Measurements from ENCODE around the gene CWF19L2.
"Not testable (repeated sequence)": the region's sequence is repeated elsewhere in the genome, so short reads cannot be mapped to it uniquely, and the experiment has no call there.

Gene CWF19L2

DNA sequence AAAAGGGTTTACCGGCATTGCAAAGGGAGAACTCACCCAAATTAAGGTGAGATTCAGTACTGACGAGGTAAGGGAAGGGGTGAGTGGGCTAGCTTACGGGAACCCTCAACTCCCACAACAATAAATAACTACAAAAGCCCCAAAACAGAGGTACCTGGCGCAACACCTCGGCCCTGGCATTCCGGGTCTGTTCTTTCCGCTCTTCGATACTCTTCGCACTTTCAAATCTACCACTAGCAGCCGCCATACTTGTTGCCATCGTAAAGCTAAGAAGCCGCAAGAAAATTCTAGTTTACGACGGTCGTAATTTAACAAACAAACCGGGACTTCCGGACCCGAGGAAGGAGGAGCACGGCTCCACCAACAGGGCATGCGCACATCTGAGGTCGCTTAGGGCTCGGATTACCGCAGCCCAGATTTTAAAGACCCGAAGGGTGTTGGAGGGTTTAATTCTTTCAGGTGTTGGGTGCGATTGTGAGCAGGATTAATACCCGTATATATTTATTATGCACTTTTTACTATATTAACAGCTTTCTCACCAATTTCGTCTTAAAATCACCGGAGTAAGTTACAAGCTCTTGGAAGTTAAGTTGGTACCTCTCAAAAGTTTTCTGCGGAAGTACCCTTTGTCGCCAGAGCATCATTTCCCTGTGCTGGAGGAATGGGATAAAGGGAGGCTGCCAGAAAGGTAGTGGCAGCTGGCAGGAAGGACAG lies at the start of gene CWF19L2:
CWF19L2 (minus strand) TSS at position 268 of the 714 bp plus-strand sequence; CDS start at position 259, 9 bp downstream.
- CTCF ChIA-PET, result interaction anchor here (0.6 to 0.7 kb wide), 2 partner anchors 392 to 520 kb away, joined by 3 read pairs; no protein-coding TSS in a partner anchor
- peak within 1 kb of the TSS; percentile 45 for H3K27ac ChIP-seq
- POLR2A ChIA-PET (ENCODE audit: low non-redundant PET), result interaction anchor here (0.7 kb wide), 1 partner anchor 8 kb away, joined by 3 read pairs; no protein-coding TSS in a partner anchor
- DNase-seq (ENCODE audit: low spot score), result peak; percentile 94
- TF ChIP-seq CTCF (conservative IDR thresholded peaks at IDR 0.05; ENCODE audit: low read depth), result no peak

DNA sequence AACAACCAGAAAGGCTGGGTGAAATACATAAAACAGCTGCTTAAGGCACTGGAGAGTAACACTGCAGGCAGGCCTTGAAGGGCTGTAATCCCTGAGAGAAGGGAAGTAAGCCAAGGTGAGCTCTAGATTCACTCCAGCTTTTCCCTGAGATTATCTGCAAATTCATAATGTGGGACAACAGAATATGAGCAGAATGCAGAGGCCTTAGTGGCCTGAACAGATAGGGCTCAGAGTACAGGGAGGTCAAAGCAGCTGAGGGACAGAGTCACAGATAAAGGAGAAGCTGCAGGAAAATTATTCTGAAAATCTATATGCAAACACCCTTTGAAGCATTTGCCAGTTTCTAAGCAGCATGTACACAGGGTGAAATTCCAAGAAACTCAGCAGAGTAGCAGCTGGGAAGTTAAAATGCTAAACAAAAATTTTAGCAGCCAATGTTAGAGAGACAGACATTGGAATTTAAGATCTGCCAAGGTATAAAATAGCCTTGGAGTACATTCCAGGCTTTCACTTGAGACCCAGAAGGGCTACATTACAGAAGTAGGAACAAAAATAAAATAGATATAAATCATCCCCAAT lies 48.1 kb upstream of the CWF19L2 start:
- no peak for TF ChIP-seq CTCF (conservative IDR thresholded peaks at IDR 0.05; ENCODE audit: low read depth)
- CTCF ChIA-PET, result no interaction called here
- no peak for DNase-seq (ENCODE audit: low spot score)
- H3K27ac ChIP-seq, result no peak overlapping the region
- POLR2A ChIA-PET (ENCODE audit: low non-redundant PET), result no interaction called here

- DNase-seq (ENCODE audit: low spot score), result no peak
- ChIA-PET CTCF (no interaction called here), POLR2A (ENCODE audit: low non-redundant PET) (no interaction called here)
- no peak overlapping the region for H3K27ac ChIP-seq
- TF ChIP-seq CTCF (conservative IDR thresholded peaks at IDR 0.05; ENCODE audit: low read depth), result no peak
These were observed 47.4 kb upstream of the CWF19L2 start for GRCh38 chr11:107504981-107505380.

DNA sequence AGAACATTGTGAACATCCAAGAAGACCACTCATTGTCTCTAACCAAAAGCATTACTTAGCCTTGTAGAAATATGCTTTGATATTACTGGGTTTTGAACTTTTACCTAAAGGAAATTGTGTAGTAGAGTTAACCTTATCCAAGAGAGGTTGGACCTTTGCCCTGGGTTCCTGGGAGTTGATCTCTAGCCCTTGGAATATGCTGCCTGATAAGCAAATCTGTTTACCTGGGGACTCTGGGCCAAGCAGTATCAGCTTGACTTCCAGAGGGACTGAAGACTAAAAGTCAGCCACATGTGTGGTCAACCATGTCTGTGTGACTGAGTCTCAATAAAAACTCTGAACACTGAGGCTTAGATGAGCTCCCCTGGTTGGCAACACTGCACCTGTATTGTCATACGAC lies 44.1 kb upstream of the CWF19L2 start:
- POLR2A ChIA-PET (ENCODE audit: low non-redundant PET), result no interaction called here
- DNase-seq (ENCODE audit: low spot score), result no peak
- CTCF ChIA-PET, result no interaction called here

GRCh38 chr11:107497371-107497770 lies 39.7 kb upstream of the CWF19L2 start:
- DNase-seq (ENCODE audit: low spot score); H3K27ac ChIP-seq; POLR2A ChIA-PET (ENCODE audit: low non-redundant PET); CTCF ChIA-PET: not testable (repeated sequence)

More for the DNA sequence above, 44.1 kb upstream of the CWF19L2 start:
- no peak overlapping the region for H3K27ac ChIP-seq
- TF ChIP-seq CTCF (conservative IDR thresholded peaks at IDR 0.05; ENCODE audit: low read depth), result no peak

GRCh38 chr11:107496011-107496410 lies 38.4 kb upstream of the CWF19L2 start:
- ChIA-PET CTCF (no interaction called here), POLR2A (ENCODE audit: low non-redundant PET) (no interaction called here)
- peak; percentile 13 for DNase-seq (ENCODE audit: low spot score)
- no peak for TF ChIP-seq CTCF (conservative IDR thresholded peaks at IDR 0.05; ENCODE audit: low read depth)
- H3K27ac ChIP-seq, result peak overlapping the region; percentile 65

DNA sequence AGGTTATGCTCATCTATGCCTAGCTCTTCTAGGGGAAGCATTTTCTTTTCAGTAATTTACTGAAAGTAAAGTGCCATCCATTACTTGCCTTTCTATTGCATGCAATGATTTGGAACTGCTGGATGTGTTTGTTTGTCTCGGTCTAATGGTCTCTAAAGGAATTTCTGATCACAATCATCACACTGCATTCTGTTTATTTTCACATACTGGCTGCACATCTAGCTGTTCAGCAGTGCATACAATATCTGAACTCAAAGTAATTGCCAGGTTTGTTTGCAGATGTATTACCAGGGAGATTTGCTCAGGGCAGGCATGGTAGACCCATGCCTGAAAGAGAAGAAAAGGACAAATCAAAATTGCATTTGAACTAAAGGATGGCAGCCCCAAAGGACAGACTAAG lies 36.4 kb upstream of the CWF19L2 start:
- no peak for DNase-seq (ENCODE audit: low spot score)
- POLR2A ChIA-PET (ENCODE audit: low non-redundant PET), result no interaction called here
- no peak overlapping the region for H3K27ac ChIP-seq
- no peak for TF ChIP-seq CTCF (conservative IDR thresholded peaks at IDR 0.05; ENCODE audit: low read depth)
- CTCF ChIA-PET, result no interaction called here

Measured in RWPE1 (cell line).